HepG2 (cell line): ENCODE measurements around the gene SLC16A5.

Source experiments
- NCOA1 ChIP-seq: sonication (generic); formaldehyde crosslinking; IDR thresholded peaks from 2 replicates; pipeline ENCODE4 v1.9.0; 2021; ENCODE audit warnings: missing genetic modification reagents
- ZNF83 ChIP-seq: sonication (generic); formaldehyde crosslinking; IDR thresholded peaks from 2 replicates; pipeline ENCODE4 v1.4.0; 2020; ENCODE audit warnings: missing genetic modification reagents, mild to moderate bottlenecking, borderline replicate concordance
- TF ChIP-seq, protein P1 (sequence below): sonication (generic); formaldehyde crosslinking; IDR thresholded peaks from 2 replicates; pipeline ENCODE4 v1.5.0; 2020; ENCODE audit warnings: mild to moderate bottlenecking, missing genetic modification reagents, moderate library complexity

DNA sequence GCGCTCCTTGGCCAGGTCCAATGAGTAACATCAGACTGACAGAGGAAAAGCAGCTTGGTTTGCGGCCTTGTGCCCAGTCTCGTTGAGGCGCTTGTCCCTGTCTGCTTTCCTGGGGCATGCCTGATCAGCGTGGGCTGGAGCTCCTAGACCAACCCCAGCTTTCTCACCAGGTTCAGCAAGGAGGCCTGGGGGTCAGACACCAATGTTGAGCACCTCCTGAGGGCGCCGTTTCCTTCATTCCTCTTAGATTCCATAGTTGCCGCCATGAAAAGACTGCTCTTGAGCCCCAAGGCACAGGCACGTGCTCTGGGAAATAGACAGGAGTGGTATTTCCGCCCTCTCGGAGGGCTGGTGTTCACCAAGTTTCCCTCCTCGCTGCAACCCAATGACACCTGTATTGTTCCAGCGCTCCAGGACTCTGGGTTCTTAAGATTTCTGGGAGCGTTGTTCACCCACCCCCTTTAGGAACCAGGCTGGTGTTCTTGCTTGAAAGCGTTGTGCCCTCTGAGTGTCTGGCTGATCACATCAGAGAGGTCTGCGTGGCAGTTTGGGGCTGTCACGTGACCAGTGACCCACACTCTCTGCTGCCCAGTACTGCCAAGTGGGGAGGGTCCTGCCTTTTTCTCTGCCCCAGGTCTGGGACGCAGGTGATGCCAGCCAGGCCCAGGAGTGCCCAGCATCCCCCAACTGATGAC is 22.7 kb upstream of the SLC16A5 start:
- TF ChIP-seq NCOA1 (CRISPR knock-in tag) = no peak
- TF ChIP-seq, protein P1, sequence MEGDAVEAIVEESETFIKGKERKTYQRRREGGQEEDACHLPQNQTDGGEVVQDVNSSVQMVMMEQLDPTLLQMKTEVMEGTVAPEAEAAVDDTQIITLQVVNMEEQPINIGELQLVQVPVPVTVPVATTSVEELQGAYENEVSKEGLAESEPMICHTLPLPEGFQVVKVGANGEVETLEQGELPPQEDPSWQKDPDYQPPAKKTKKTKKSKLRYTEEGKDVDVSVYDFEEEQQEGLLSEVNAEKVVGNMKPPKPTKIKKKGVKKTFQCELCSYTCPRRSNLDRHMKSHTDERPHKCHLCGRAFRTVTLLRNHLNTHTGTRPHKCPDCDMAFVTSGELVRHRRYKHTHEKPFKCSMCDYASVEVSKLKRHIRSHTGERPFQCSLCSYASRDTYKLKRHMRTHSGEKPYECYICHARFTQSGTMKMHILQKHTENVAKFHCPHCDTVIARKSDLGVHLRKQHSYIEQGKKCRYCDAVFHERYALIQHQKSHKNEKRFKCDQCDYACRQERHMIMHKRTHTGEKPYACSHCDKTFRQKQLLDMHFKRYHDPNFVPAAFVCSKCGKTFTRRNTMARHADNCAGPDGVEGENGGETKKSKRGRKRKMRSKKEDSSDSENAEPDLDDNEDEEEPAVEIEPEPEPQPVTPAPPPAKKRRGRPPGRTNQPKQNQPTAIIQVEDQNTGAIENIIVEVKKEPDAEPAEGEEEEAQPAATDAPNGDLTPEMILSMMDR = no peak
- TF ChIP-seq ZNF83 (CRISPR knock-in tag) = no peak
